ENCODE results near the gene CAMP.

Gene CAMP

DNA sequence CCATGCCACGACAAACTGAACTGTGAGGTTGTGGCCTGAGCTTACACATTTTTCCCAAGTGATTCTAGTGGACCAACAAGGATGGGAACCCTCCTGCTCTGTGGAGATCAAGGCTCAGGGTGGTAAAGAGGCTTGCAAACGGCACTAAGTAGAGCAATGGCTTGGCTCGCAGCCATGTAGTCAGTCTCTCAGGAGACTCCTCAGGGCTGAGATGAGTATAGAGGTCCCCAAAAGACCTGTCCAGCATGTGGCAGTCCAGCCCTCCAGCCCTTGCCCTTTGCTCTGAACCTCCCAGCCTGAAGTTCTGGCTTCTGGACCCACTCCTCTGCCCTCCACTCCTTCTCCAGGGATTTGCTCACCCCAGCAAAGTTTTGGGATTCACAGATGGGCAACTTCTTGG lies 8.3 kb upstream of the CAMP start:
- no peak for DNase-seq

DNA sequence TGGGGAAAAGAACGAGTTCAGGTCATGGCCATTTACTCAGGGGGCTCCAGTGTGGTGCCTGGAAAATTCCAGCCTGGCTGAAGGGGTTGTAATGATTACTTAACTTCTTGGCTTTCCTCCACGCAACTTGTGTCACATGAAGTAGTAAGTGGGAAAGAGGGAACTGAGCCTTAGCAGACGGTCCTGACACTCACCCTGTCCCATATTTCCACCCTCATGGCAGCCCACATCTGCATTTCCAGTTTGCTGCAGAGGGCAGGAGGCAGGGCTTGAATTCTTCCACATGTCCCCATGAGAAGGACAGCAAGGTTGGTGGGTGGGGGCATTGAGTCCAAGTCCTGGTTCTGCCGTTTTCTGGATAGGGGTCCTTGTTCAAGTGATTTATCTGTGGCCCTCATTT lies 7.8 kb upstream of the CAMP start:
- DNase-seq: no peak

DNA sequence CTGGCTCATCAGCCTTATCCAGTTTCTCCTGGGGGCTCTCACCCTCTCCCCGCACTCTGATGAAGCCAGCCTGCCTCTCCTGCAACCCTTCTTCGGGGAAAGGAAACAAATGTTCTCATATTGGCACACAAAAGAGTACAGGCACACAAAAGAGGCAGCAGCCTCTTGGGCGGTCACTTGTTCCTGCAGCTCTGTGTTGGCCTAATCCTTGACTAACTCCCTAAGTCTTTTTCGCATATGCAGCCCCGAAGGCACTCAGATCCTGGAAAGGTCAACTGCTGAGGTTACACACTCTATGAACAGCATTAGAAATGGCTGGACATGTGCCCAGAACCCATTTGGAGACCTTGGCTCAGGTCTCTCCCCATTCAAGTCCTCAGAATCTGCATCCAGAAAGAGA lies 7.4 kb upstream of the CAMP start:
- no peak for DNase-seq

DNA sequence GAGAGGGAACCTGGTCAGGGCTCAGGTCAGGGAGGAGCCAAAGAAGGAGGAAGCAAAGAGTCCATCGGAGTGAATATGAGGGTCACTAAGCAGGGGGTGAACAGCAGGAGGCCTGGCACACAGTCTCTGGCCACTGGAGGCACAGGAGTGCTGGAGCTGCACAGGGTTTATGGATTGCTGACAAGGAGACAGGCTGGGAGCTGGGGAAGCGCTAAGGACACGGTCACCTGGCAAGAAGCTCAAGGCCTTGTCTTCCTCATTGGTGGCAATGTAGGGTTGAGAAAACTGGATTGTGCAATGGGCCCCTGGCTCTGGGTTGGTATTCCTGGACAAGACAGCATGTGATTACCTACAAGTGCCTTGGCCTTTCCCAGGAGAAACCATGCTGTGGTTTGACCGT lies 5.8 kb upstream of the CAMP start:
- no peak for DNase-seq

DNA sequence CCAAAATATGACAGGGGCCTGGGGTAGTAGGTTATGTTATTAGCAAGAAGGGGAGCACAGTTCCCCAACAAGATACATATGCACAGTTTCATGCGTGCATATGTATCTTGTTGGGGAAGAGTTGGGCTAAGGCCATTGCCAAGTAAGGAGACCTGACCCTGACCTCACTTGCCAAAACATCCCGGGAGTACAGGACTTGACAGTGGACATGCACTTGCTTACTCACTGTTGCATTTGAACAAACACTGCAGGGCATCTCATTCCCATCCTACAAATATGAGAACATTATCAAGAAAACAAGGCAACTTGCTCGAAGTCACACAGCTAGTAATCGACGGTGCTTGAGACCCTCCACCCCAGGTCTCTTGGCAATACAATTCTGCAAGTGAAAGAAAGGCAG lies 4.8 kb upstream of the CAMP start:
- DNase-seq: no peak

DNA sequence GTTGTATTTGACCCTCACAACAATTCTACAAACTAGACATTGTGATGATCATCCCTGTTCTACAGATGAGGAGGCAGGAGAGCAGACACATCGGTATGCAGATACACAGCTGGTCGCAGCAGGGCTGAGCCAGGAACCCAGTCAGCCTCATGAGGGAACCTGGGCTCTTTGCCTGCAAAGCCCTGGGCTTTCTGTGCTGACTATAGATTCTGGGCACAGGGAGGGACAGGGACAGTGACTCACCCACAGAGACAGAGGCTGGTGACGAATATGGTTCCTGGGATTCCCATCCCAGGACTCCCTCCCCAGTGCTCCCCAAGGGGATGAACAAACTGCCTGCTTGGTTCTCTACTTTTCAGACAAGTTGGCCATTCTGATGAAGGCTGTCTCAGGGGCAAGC lies 3.8 kb upstream of the CAMP start:
- DNase-seq: no peak

DNA sequence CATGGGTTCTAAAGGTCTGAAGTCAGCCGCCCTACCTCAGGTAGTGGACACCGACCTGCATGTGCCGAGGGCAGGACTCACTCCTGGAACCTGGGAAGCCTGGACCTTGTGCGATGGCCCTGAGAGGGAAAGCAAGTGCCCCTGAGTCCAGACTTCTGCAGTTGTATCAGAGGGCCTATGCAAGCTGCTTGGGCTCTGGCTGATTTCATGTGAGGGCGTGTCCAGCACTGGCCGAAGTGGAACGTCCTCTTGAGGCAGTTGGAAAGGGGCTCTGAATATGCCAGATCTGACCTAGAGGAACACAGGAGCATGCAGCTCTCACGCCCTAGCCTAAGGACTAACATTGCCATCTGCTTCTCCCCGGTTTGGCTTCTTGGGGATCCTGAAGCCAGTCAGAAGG lies 2.5 kb upstream of the CAMP start:
- no peak for DNase-seq

DNA sequence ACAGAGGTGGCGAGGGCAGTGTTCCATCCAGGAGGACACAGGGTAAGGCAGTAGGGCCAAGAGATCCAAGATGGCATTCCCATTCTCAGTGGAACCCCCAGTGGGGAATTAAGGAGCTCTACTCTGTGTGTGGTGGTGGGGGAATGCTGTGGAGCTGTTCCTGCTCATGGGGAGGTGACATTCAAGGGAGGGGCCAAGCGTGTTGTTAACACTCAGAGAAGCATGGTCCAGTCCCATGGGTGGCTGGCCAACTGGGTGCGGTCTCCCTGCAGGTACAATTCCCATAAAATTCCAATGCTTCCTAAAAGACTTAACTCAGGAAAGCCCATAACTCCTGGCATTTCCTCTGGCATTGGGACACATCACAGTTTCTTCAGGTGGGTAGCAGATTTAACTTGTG lies 2.3 kb downstream of the CAMP start:
- DNase-seq: no peak

DNA sequence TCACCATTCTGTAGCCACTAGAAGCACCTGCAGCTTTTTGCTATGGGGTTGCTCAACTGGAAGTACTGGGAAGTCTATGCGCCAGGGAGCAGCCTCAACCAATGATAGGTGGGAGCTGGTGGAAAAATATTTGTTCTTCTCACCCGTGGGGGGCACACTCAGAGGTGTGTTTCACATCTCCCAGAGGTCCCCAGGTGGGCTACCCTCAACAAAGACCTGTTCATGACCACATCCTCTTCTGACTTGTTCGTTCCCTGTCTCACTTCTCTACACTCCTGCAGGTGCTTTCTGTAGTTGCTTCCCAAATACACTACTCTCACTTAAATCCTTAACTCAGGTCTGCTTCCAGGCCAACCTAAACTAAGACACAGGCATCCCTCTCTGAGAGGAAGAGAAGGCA lies 3.6 kb downstream of the CAMP start:
- DNase-seq: no peak

DNA sequence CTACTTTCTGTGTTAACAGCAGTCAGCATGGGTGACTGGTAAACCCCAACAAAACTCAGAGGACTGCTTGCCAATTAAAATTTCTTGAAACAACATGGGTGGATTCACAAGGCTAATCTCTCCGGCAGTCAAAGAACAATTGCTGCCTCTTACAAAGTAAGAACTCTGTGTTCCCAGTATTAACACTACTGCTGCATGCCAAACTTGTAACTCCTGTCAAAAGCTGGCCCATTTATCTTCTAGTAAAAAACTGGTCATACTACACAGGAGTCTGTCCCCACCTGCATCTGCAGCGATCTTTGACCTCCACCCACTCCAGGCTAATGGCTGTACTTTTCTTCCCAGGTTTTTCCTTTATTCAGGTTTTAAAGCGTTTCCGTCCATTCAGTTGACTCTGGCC lies 8.9 kb downstream of the CAMP start:
- DNase-seq: no peak

DNA sequence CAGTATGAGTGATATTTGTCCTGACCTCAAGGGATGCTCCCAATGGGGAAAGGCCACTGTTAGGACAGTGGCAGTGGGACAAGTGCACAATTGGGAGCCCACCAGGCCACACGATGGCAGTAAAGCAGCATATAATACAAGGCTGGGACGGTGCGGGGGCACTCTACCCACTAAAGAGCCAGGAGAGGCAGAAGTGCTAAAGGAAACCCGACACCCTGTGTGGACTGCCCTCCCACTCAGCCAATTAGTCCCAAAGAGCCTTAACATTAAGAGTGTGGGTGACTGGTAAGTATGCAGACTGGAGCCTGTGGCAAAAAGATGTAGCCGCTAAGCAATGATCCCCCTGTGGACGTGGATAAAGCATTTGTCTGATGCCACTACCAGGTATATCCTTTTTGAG lies 9.4 kb downstream of the CAMP start:
- peak; percentile 88 for DNase-seq

DNA sequence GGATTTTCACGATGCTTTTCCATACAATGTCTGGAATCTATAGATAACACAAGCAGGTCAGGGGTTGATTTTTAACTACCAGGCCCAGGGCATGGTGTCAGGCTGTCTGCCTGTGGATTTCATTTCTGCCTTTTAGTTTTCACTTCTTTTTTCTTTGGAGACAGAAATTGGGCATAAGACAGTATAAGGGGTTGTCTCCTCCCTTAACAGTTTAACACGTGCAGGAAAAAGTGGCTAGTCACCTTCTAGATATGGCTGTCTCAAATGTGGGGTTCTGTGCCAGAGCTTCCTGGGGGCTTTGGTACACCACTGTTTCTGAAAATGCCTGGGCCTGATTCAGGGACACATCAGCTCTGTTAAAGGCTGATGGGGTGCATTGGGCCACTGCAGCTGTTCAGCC lies 10.2 kb downstream of the CAMP start:
- DNase-seq: no peak

DNA sequence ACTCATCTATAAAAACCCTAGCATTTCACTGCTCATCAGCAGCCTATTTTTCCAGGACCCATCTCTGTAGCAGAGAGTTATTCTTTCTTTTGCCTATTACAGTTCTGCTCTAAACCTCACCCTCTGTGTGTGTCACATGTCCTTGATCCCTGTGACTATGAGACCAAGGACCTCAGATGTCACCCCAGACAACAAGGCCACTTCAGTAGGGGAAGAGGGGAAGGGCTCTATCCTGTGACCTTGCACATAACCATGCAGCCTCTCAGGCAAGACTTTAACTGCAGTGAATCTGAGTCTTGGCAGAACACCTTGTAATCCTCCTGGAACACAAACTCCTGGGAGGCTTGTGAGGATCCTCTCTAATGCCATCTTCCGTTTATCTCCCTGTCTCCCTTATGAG lies 13.2 kb downstream of the CAMP start:
- DNase-seq: no peak

DNA sequence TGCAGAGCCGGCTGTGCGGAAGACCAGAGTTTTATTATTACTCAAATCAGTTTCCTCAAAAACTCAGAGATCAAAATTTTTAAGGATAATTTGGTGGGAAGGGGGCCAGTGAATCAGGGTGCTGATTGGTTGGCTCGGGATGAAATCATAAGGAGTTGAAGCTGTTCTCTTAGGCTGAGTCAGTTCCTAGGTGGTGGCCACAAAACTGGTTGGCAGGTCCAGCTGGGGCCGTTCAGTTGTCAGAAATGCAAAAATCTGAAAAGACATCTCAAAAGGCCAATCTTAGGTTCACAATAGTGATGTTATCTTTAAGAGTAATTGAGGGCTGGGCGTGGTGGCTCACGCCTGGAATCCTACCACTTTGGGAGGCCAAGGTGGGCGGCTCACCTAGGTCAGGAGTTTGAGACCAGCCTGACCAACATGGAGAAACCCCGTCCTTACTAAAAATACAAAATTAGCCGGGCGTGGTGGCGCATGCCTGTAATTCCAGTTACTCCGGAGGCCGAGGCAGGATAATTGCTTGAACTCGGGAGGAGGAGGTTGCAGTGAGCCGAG lies 15.3 kb downstream of the CAMP start:
- DNase-seq: no peak

DNA sequence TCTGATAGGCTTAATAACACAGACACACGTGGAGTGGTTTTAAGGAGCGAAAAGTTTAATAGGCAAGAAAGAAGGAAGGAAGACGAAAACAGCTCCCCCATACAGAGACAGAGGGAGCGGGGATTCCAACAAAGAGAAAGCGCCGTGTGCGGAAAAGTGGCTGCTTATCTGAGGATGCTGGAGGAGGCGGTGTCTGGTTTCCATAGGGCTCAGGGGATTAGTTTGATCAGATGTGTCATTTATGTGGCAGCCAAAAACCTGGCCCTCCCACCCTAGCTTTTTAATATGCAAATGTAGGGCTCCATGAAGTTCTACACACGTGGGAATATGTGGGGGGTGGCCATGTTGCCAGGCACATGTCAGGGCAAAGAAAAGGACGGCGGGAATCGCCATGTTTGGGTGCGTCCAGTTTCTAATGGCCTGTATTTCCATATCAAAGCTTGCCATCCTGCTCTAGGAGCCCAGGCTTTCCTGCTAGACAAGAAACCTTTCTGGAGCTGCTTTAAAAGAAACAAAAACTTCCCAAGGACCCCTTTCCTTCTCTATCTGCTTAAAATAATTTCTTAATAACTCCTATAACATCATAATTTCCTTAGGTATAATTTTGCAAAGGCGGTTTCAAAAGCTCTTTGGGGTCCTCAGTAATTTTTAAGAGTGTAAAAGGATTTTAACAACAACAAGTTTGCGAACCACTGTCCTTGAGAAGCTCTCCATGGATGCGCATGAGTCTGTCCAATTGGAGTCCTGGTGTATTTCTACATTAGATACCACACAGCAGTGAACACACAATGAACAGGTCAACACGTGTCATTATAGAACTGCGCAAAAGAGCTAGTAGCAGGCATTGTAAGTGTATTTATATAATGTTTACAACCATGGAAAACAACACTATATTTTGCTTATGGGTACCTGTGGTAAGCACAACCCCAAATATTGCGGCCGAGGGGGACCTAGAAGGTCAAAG lies 17.0 kb downstream of the CAMP start:
- DNase-seq: no peak

DNA sequence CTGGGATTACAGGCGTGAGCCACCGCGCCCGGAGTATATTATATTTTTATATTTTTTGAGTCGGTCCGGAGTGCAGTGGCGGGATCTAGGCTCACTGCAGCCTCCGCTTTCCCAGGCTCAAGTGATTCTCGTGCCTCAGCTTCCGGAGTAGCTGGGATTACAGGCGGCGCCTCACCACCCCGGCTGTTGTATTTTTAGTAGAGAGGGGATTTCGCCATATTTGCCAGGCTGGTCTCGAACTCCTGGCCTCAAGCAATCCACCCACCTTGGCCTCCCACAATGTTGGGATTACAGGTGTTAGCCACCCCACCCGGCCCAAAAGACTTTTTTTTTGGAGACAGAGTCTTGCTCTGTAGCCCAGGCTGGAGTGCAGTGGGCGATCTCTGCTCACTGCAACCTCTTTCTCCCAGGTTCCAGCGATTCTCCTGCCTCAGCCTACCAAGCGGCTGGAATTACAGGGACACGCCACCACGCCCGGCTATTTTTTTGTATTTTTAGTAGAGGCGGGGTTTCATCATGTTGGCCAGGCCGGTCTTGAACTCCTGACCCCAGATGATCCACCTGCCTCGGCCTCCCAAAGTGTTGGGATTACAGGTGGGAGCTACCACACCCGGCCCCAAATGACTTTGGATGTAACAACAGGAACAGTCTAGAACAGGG lies 18.6 kb downstream of the CAMP start:
- DNase-seq: no peak

DNA sequence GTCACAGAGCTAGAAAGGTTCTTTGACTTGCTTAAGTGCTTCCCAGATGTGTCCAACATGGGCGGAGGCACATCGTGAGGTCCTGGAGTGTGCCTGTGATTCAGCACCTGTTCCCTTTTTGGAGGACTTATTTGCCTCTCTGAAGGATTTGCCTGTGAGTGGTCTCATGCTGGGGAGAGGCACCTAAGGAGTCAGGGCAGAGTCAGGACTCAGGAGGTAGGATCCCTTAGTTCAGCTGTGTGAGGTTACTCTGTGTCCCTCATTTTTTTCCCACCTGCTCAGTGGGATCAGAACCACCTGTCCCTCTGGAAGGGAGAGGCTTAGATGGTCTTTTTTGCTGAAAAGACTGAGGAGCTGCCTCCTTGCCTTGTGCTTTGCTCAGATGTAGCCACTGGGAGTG lies 20.6 kb downstream of the CAMP start:
- DNase-seq: no peak

DNA sequence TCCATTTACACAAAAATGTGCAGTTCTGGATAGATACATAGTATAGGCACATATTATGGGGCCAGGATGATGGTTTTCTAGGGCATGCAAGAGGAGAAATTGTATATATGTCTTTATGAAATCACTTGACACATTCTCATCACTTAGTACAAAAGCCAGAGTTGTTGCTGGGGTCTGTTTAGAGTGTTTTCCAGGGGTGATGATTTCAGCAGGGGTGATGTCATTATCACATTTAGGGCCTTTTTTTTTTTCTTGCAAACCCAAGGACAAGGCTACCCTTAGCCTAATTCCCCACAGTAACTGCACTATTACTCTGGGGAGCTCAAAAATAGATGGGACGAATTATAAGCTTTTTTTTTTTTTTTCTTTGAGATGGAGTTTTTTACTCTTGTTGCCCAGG lies 21.2 kb downstream of the CAMP start:
- DNase-seq: no peak

DNA sequence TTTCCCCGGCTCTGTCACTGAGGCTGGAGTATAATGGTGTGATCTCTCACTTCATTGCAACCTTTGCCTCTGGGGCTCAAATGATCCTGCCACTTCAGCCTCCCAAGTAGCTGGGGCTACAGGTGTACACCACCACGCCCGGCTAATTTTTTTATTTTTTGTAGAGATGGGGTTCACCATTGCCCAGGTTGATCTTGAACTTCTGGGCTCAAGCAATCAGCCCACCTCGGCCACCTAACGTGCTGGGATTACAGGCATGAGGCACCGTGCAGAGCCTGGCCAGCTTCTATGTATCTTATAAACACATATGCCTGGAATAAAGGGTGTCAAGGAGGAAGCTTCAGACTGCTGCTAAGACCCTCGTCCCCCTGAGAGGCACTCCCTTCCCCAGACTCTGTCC lies 21.8 kb downstream of the CAMP start:
- DNase-seq: no peak

DNA sequence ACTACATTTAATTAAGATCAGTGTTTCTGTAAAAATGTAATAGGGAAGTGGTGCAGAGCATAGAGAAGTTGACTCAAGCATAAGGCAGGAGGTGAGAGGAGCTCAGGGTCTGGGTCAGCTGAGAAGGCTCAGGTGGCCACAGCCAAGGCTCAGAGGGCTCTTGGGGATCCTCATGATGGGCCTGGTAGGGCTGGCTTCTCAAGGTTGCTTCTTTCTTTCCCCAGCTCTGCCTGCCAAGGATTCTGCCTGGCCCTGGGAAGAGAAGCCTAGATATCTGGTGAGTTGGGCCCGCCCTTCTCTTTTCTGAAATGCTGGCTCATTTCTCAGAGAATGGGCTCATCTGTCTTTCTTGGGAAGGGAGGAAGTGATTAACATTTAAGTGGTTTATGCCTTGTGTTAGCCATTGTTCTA lies 24.1 kb downstream of the CAMP start:
- DNase-seq: no peak

DNA sequence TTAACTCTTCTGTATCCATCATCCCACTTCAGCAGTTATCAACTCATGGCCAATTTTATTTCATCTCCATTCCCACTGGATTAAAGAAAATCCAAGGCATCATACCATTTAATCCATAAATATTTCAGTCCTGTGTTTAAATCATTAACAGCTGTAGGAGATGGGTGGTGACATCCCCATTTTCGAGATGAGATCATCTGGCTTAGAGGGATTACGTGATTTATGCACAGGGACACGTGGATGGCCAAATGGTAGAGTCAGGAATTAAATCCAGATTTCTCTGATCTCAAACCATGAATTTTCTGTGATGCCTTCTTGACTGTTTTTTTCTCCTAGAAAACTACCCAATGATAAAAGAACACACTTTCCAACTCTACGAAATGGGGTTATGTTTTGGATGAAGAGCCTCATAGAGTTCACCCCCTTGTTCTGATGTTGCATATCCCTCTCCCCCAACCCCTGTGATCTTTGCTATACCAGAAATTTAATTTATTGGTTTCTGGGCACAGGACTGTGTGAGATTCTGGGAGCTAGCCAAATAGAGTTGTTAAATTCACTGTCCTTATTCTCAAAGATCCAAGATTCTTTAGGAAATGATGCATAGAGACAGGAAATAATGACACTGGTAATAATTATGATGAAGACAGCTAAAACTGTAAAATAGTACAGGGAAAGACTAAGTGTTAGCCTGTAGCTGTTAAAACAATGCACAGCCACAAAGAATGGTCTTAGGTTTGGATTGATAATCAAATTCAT lies 25.0 kb downstream of the CAMP start:
- DNase-seq: no peak

DNA sequence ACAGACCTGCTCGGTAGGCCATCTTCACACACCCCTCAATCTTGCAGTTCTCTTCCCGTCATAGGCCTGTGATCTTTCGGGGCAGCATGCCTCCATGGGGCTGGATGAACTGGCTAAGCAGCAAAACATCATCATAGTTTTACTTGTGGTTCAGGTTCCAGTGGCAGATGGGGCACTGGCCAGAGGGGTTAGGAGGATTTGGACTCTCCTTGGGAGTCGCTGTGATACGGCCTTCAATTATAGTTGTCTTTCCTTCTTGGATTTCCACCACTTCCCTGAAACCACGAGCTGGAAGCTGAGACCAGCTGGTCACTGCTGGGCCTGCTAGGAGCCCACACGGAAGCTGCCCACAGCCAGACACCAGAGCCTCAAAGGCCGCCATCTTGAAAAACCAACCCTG lies 33.3 kb downstream of the CAMP start:
- DNase-seq: no peak

DNA sequence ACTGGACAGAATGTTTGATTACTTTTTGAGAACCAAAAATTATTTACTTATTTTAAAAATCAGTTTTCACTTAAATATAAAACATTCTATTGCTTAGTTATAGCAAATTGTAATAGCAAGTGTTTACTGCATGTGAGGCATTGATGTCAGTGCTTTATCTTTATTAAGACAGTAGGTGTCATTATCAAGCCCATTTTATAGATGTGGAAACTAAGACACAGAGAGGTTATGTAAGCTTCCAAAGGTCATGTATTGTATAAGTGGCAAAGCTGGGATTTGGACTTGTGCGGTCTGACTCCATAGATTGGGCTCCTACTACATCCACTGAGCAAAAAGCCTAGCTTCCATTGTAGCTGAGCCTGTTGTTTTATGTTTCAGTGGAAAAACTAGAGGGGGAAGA lies 35.2 kb downstream of the CAMP start:
- DNase-seq: no peak

DNA sequence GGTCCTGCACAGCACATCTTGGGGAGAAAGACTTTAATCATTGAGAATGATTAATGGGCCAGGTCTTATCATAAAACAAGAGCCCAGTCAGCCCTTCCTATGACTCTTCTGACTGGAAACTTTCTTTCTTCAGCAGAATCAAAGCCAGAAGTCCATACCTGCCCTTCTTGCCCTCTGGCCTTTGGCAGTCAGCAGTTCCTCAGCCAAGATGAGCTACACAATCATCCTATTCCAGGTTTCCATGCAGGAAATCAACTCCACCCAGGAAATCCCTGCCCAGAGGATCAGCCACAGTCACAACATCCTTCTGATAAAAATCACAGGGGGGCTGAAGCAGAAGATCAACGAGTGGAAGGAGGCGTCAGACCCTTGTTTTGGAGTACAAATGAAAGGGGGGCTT lies 44.5 kb downstream of the CAMP start:
- no peak for DNase-seq

Data from NCI-H69 (cell line).